ENCODE results near the gene OLA1.

Gene OLA1

GRCh38 chr2:174051068-174051467, 197.3 kb downstream of the OLA1 start:
- DNase-seq (ENCODE audit: low read depth), result no peak
- H3K4me3 ChIP-seq (ENCODE audit: low read depth, low read length), result no peak overlapping the region

GRCh38 chr2:174049895-174050294, 198.4 kb downstream of the OLA1 start:
- no peak for DNase-seq (ENCODE audit: low read depth)

GRCh38 chr2:174048243-174048642, 200.1 kb downstream of the OLA1 start:
- DNase-seq (ENCODE audit: low read depth), result no peak
- H3K4me3 ChIP-seq (ENCODE audit: low read depth, low read length), result no peak overlapping the region

More at GRCh38 chr2:174049895-174050294, 198.4 kb downstream of the OLA1 start:
- H3K4me3 ChIP-seq (ENCODE audit: low read depth, low read length), result no peak overlapping the region

- DNase-seq (ENCODE audit: low read depth), result no peak
- H3K4me3 ChIP-seq (ENCODE audit: low read depth, low read length), result no peak overlapping the region
Observed at GRCh38 chr2:174047746-174048145, 200.6 kb downstream of the OLA1 start.

DNA sequence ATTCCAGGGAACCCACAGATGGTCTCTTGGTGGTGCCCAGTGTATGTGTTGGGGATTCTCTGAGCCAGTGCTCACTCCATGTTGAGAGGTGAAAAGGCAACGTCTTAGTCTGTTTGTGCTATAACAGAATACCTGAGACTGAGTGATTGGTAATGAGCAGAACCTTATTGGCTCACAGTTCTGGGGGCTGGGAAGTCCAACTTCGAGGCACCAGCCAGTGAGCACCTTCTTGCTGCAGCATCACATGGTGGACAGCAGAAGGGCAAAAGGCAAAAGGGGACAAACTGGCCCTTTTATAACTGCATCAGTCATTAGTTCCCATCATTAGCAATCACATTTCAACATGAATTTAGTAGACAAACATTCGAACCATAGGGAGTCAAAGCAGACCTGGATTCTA, 202.2 kb downstream of the OLA1 start:
- no peak overlapping the region for H3K4me3 ChIP-seq (ENCODE audit: low read depth, low read length)
- DNase-seq (ENCODE audit: low read depth), result no peak

DNA sequence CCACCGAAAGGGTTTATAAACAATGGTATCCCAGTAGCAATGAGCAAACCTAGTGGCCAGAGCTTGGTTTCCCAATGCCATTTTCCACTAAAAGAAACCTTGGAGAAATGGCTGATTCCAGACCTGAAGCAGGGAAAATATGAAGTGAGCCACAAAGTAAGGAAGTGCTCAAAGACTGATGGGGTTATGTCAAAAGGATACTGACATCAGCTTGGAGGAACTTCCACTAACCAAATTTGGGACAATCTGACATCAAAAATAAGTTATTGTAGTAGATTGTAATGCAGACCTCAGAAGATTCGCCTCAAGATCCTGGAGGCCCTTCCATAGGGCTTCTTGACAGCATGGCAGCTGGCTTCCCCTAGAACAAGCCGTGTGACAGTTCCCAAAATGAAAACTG, 203.8 kb downstream of the OLA1 start:
- no peak for DNase-seq (ENCODE audit: low read depth)
- no peak overlapping the region for H3K4me3 ChIP-seq (ENCODE audit: low read depth, low read length)

DNA sequence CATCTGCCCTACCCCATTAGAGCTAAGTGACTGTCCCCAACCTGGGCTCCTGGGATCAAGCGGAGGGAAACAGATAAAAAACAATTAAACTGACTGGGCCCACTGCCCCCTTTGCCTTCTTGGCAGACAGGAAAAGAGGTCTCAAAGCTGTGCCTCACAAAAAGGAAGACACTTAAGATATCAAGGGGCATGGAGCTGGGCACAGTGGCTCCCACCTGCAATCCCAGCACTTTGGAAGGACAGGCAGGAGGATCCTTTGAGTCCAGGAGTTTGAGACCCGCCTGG, 208.0 kb downstream of the OLA1 start:
- H3K4me3 ChIP-seq (ENCODE audit: low read depth, low read length), result no peak overlapping the region

DNA sequence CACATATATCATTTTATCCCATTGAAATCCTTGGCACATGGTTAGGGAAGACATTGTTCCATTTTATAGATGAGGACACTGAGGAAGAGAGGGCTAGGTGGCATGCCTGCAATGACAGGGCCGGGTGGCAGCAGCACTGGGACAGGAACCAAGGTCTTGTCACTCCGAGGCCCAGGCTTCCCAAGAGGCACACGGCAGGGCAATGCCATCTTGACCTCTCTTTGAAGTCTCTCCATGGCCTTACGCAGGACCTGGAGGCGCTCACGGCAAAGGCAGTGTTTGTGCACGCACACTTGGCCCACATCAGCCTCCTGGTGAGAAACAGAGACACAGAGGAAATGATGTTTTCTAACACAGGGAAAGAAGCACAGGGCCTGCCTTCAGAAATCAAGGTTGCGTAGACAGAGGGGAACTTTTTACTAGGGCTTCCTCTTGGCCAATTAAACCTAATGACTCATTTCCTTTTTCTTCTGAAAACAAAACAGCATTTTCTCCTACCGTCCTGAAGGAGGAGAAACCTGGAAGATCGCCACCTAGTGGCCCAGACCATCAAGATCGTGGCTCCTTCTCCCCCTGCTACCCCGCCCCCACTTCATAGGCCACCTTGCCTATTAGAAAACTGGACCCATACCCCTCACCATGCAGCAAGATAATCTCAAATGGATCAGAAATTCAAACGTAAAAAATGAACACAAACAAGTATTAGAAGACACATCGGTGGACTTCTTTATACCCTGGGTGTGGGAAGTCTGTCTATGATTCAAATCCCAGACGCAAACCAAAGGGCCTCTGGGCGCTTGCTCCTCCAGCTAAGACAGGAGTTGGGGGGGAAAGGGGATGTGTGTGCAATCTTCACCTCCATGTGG, 208.5 kb downstream of the OLA1 start:
- DNase-seq (ENCODE audit: low read depth), result peak; percentile 86
- no peak overlapping the region for H3K4me3 ChIP-seq (ENCODE audit: low read depth, low read length)

More for the DNA sequence above, 208.0 kb downstream of the OLA1 start:
- no peak for DNase-seq (ENCODE audit: low read depth)

DNA sequence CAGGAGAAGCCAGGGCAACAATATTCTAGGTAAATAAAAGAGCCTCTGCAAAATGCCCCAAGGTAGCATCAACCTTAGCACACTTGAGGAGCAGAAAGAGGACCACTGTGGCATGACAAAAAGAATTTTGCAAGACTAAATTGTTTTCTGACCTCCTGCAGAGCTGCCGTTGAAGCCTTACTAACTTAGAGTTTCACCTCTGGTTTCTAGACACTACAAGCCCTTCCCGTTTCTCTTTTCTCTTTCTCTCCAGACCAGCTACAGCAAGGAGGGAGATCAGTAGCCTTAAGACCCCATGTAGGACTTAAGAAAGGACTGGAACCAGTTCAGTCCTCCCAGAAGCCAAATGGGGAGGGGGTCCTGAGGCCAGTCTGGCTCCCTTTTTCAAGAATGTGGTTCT, 209.9 kb downstream of the OLA1 start:
- H3K4me3 ChIP-seq (ENCODE audit: low read depth, low read length), result no peak overlapping the region
- no peak for DNase-seq (ENCODE audit: low read depth)

- no peak for DNase-seq (ENCODE audit: low read depth)
- H3K4me3 ChIP-seq (ENCODE audit: low read depth, low read length), result no peak overlapping the region
Observed at GRCh38 chr2:174036825-174037224, 211.5 kb downstream of the OLA1 start.

DNA sequence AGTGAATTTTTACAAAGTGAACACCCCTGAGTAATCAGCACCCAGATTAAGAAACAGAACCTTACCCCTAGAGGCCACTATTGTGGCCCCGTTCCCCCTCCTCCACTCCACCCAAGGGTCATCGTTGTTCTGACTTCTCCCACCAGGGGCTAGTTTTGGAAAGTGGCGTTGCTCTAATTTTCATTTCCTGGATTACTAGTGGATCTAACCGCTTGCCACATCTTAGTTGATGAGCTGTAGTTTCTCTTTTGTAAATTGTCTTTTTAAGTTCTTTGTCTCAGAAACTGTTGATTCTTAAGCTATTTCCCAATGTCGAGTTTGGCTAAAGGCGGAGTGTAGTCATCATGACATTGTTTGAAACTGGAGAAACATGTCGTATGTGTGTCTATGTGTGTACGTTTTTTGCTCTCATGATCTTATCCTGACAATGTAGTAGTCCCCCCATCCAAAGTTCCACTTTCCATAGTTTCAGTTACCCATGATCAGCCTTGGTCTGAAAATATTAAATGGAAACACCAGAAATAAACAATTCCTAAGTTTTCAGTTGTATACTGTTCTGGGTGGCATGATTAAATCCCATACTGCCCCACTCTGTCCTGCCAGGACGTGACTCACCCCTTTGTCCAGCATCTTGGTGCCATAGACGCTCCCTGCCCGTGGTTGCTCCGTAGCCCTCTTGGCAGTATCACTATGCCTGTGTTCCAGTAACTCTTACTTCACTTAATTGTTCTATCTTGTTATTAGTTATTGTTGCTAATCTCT, 212.2 kb downstream of the OLA1 start:
- no peak overlapping the region for H3K4me3 ChIP-seq (ENCODE audit: low read depth, low read length)
- no peak for DNase-seq (ENCODE audit: low read depth)

- H3K4me3 ChIP-seq (ENCODE audit: low read depth, low read length), result no peak overlapping the region
- no peak for DNase-seq (ENCODE audit: low read depth)
Observed at GRCh38 chr2:174035117-174035635, 213.2 kb downstream of the OLA1 start.

GRCh38 chr2:174033163-174033550, 215.2 kb downstream of the OLA1 start:
- no peak for DNase-seq (ENCODE audit: low read depth)
- no peak overlapping the region for H3K4me3 ChIP-seq (ENCODE audit: low read depth, low read length)

DNA sequence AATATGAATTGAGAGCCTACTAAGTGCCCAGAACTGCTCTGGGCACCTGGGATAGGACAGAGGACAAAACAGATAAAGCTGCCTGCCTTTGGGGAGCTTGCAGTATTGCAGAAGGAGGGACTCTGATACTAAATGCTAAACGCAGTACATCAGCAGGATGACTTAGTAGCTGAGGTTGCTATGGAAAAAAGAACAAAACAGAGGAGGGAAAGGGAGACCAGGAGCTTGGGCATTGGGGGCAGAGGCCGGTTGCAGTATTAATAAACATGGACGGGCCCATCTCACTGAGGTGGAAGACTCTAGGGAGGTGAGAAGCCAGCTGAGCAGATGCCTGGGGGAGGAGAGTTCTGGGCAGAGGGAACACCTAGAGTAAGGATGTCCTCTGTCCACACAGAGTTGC, 217.1 kb downstream of the OLA1 start:
- no peak overlapping the region for H3K4me3 ChIP-seq (ENCODE audit: low read depth, low read length)

DNA sequence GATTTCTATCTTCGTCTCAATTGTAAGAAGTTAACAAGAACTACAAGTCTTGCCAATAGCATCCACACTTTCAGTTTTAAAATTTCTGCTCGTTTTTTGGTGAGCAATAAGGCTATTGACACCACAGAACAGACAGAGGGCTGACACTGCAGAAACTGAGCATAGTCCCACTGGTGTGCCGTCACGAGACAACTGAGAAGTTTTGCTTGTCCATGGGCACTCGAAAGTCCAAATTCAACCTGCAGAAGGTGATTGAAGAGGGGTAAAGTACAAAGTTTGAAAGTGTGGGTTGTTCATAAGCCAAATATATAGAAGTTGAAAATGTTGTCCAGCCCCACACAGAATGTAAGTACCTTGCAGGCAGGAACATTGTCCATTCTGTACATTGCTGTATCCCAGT, 219.4 kb downstream of the OLA1 start:
- DNase-seq (ENCODE audit: low read depth), result no peak
- no peak overlapping the region for H3K4me3 ChIP-seq (ENCODE audit: low read depth, low read length)

More for the DNA sequence above, 217.1 kb downstream of the OLA1 start:
- no peak for DNase-seq (ENCODE audit: low read depth)

DNA sequence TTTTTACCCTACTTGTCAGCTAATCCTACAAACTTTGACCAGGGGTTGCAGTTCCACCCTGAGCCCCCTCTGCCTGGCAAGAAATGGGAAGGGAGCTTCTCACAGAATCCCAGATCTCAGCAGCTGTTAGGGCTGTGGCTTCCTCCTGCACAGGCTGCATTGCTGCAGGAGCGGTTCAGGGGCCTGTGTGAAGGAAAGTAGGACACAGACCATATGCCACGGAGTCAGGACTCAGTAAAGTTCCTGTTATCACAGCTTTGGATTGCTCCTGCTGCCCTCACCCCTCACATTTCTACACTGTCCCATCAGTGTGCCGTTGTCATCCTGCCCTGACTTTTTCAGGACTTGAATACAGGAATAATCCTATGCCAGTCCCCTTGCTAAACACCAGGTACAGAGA, 220.4 kb downstream of the OLA1 start:
- H3K4me3 ChIP-seq (ENCODE audit: low read depth, low read length), result no peak overlapping the region
- no peak for DNase-seq (ENCODE audit: low read depth)

- no peak for DNase-seq (ENCODE audit: low read depth)
- H3K4me3 ChIP-seq (ENCODE audit: low read depth, low read length), result no peak overlapping the region
Observed at GRCh38 chr2:174026122-174026845, 222.0 kb downstream of the OLA1 start.

DNA sequence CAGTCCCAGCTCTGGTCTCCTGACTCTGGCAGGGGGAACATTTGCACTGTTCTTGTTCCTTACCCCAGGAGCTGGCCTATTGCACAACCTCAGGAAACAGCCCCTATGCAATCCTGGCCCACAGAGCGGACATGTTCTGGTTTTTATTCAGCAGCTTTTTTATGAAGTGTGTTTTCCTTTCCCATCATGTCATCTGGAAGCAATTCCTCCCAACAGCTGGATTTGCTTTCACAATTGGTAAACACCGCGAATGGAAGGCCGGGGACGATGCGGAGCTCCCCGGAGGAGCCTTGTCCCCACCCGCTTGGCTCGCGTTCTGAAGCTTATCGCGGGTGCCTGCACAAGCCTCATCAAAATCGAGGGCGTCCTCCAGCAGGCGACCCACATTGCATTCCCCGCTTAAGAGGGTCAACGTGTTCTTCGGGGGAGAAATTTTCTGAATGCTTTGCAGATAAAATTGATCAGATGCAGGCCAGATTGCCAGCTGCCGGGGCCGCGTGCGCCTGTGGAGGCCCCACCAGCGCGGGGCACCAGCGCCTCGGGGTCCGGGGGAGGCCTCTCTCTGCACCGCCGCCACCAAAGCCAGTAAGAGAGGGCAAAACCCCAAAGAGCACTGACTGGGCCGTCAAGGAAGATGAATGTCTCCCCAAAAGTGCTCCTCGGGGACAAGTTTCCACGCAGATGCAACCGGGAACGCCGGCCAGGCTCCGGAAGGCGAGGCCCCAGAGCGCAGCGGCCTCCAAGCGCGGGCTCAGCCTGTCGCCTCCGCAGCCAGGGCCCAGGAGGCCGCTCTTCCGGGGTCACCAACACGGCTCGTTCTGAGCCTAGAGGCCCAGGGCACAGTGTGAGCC, 222.8 kb downstream of the OLA1 start:
- peak; percentile 97 for DNase-seq (ENCODE audit: low read depth)
- H3K4me3 ChIP-seq (ENCODE audit: low read depth, low read length), result no peak overlapping the region

Measured in skeletal muscle cell (primary cell).